A375 (cell line): Measurements from ENCODE around the gene EVI2A. TPM values are rescaled to one million over a fixed set of nuclear protein-coding genes. Genes with fewer than 3 reads are reported as not detected.

Source experiments
- total RNA-seq: library from RNA; depleted of rRNA; stranded (reverse); fragments of >200 nt; shearing (Covaris generic); gene quantifications from 2 replicates; pipeline ENCODE4 v1.2.3, GENCODE V29; 2014; rRNA removed

Gene EVI2A, protein sequence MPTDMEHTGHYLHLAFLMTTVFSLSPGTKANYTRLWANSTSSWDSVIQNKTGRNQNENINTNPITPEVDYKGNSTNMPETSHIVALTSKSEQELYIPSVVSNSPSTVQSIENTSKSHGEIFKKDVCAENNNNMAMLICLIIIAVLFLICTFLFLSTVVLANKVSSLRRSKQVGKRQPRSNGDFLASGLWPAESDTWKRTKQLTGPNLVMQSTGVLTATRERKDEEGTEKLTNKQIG
- total RNA-seq, result 2.1 TPM in 2 replicates

DNA sequence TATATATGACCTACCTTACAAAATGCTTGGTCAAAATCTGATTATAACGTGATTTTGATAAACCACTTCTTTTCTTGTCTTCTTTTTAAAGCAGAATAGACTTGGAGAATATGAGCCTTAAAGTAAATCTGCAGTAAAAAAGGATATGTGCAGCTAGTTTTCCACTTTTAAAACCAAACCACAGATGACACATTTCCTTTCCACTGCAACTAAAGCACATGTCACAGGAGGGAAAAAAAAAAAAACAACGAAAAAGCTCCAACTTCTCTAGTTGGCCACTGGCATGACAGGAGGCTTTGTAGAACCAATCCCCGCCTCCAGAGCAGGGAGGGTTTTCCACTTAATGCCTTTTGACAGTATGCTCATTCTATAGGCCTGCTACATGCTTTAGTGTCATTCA lies at the start of gene EVI2A:
Gene EVI2A, minus strand, starts transcription at position 142 of the 400 bp plus-strand sequence. CDS start 2,609 bp downstream, outside the sequence.

DNA sequence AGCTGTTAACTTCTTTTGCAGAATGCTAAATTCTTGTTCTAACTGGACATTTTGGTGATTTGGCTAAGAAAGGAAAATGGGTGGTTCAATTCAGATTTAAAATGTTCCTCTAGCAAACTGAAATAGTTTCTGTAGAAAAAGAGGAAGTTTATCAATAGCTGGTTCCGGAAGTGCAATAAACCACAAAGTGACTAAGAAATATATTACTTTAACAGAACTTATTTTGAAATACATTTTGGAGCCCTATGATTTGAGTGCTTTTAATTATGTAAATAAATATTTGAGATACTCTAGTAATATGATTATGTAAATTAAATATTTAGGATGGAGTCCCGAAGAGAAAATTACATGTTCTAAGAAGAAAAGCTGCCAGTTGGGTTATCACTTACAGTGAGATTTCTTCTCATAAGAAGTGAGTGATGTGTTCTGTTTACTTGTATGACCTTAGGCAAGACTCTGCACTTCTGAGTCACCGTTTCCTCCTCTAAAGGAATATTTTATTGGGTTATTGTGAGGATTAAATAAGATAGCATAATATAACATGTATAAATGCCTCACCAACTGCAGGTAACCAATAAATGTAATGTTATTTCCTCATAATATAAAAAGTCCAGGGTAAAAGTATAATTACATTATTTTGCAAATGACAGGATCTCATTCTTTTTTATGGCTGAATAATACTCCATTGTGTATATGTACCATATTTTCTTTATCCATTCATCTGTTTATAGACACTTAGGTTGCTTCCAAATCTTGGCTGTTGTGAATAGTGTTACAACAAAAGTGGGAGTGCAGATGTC lies 7.2 kb downstream of the EVI2A start, which contains the start of gene EVI2B:
Gene EVI2B, minus strand, starts transcription at position 73 of the 800 bp plus-strand sequence. CDS start 8,445 bp downstream, outside the sequence.

DNA sequence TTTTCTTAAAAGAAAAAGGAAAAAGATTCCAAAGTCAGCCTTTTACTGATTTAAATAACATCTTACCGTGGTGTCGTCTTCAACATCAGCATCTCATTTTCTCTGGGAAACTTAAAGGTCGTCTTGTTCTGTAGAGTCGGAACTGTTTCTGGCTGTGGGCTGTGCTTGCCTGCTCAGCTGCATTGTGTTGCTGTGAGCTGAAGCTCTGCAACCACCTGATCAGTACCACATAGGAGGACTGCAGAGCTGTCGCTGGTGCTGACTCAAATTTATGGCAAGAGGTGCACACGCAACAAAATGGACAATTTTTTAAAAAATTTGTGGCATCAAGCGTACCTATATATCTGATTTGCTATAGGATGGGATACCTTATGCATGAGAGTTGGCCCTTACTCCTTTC lies 24.3 kb downstream of the EVI2A start, which contains the start of gene OMG:
Gene OMG, minus strand, starts transcription at position 150 of the 400 bp plus-strand sequence. CDS start 908 bp downstream, outside the sequence.

Other genes with a start within 250 kb of the EVI2A start
- 20.8 and 24.8 TPM in 2 replicates for gene NF1, start 226.6 kb downstream of the EVI2A start, total RNA-seq
- gene OMG, start 24.4 kb downstream of the EVI2A start, total RNA-seq, result not detected in 2 replicates
- gene EVI2B, start 7.6 kb downstream of the EVI2A start, total RNA-seq, result 0.08 and 0.60 TPM in 2 replicates
- gene RAB11FIP4, start 70.1 kb upstream of the EVI2A start, total RNA-seq, result 1.2 and 1.4 TPM in 2 replicates